ENCODE data around the gene MRPL44. TPM values are rescaled to one million over a fixed set of nuclear protein-coding genes. Genes with fewer than 3 reads are reported as not detected.
"Not testable (repeated sequence)": the region's sequence is repeated elsewhere in the genome, so short reads cannot be mapped to it uniquely, and the experiment has no call there.

MRPL44 gene
- total RNA-seq, 2 experiments from 2014 or later = 51.0 to 53.0 TPM

DNA sequence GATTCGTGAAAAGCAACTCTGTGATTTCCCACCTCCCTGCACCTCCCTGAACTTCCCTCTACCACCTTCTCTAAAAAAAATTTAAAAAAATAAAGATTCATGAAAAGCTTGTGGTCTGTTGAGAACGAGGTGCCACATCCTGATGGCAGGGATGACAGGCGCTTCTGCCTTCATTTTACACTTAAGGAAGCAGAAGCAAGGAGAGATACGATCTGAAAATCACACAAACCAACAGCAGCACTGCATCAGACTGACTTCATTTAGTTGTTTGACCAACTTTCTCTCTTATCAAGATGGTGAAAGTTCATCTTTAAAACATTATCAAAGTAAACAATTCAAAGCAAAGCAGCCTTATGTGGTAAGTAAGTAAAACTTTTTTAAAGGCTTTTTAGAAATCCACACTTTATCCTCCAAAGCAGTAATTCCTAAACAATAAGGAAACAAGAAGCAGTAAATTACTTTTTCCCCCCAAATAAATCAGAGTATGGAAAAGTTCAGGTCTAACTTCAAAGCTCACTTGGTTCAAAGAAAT lies 27.6 kb upstream of the MRPL44 start:
- peak overlapping the region; percentile 7 for H3K4me3 Mint-ChIP-seq
- H3K4me1 Mint-ChIP-seq = peaks cover 37% of the 10 kb centered on the region
- H3K27ac Mint-ChIP-seq = peak overlapping the region; percentile 17
- peaks cover 2% of the 10 kb centered on the region for H3K9me3 Mint-ChIP-seq
- H3K36me3 Mint-ChIP-seq = peaks cover 15% of the 10 kb centered on the region
- no peaks in the 10 kb centered on the region for H3K27me3 Mint-ChIP-seq
- no peak for DNase-seq

DNA sequence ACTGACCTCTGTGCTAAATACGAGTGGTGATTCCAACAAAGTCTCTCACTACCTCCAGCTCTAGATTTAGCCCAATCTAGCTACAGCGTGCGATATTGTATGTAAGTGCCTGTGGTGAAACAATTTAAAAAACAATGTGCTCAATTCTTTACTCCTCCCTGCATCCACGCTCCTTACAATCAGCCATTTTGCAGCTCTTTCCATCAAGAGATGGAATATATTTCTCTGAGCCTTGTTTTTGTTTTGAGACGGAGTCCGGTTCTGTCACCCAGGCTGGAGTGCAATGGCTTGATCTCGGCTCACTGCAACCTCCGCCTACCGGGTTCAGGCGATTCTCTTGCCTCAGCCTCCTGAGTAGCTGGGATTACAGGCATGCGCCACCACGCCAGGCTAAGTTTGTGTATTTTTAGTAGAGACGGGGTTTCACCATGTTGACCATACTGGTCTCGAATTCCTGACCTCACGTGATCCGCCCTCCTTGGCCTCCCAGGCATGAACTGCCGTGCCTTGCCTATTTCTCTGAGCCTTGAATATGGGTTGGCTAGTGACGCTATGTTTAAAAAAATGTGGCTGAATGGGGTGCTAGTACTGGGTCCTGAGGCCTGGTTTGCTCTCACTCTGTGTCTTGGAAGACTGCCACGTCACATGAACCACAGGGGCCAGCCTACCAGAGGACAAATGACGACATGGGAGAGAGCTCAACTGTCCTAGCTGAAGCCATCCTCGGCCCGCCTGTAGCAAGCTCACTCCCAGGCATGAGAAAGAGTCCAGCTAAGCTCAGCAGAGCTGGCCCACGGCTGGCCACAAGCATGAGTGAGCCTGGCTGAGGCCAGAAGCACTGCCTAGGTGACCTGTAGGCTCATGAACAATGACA lies 26.9 kb upstream of the MRPL44 start:
- H3K9me3 Mint-ChIP-seq = peaks cover 2% of the 10 kb centered on the region
- peaks cover 39% of the 10 kb centered on the region for H3K4me1 Mint-ChIP-seq
- no peak overlapping the region for H3K4me3 Mint-ChIP-seq
- no peaks in the 10 kb centered on the region for H3K27me3 Mint-ChIP-seq
- peak overlapping the region; percentile 25 for H3K27ac Mint-ChIP-seq
- no peak for DNase-seq
- peaks cover 16% of the 10 kb centered on the region for H3K36me3 Mint-ChIP-seq

DNA sequence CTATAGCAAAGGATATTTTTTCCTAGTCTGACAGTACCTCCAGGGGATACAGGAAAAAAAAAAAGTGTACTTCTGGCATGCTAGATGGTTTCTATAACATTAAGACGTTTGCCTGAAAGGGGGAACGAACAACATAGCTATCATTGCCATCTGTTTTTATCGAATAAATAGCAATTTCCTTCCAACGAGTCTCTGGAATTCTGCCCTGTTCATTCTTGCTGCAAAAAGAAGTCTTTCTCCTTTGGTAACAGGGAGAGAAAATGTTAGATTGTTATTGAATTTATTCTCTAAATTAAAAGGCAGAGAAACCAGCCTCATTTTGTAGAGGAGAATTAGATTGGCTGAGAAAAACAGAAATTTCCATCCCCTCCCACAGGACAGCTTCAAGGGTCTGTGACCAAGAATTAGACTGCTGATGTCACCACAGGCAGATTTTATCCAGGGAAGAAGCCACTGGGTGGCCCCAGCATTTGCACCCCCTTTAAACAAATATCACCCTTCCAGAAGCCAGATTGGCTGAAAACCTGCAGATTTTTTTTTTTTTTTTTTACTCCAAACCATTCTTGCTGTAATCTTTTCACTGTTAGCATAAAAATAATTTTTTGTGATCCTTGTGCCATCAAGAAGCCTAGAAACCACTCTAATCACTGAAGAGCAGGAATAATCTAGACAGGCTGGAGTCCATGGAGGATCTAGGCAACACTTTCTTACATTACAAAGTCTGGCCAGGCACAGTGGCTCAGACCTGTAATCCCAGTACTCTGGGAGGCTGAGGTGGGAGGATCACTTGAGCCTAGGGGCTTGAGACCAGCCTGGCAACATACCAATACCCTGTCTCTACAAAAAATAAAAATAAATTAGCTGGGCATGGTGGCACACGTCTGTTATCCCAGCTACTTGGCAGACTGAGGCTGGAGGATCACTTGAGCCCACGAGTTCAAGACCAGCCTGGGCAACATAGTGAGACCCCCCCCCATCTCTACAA lies 24.2 kb upstream of the MRPL44 start:
- Mint-ChIP-seq H3K9me3 (no peaks in the 10 kb centered on the region), H3K4me3 (no peak overlapping the region), H3K27me3 (no peaks in the 10 kb centered on the region), H3K4me1 (peaks cover 55% of the 10 kb centered on the region), H3K27ac (no peak overlapping the region), H3K36me3 (peaks cover 23% of the 10 kb centered on the region)
- DNase-seq = no peak

DNA sequence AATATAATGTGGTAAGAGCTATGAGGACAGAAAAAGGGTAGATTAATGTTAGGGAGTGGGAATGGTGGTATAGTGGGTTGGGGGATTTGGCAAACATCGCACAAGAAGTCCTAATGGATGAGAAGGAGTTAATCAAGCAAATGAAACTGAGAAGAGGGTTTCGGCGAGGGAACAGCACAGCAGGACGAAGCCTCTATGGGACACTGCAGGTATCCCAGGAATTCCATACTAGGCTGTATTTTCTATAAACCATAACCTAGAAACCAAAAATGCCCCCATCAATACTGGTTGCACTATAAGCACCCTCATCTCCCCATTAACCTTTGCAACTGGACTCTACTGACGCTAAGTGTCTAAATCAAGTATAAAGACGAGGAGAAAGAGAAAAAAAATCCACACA lies 22.4 kb upstream of the MRPL44 start:
- H3K4me1 Mint-ChIP-seq = peaks cover 58% of the 10 kb centered on the region
- H3K27me3 Mint-ChIP-seq = no peaks in the 10 kb centered on the region
- H3K9me3 Mint-ChIP-seq = peaks cover 9% of the 10 kb centered on the region
- H3K4me3 Mint-ChIP-seq = no peak overlapping the region
- no peak for DNase-seq
- H3K36me3 Mint-ChIP-seq = peaks cover 28% of the 10 kb centered on the region
- H3K27ac Mint-ChIP-seq = no peak overlapping the region

DNA sequence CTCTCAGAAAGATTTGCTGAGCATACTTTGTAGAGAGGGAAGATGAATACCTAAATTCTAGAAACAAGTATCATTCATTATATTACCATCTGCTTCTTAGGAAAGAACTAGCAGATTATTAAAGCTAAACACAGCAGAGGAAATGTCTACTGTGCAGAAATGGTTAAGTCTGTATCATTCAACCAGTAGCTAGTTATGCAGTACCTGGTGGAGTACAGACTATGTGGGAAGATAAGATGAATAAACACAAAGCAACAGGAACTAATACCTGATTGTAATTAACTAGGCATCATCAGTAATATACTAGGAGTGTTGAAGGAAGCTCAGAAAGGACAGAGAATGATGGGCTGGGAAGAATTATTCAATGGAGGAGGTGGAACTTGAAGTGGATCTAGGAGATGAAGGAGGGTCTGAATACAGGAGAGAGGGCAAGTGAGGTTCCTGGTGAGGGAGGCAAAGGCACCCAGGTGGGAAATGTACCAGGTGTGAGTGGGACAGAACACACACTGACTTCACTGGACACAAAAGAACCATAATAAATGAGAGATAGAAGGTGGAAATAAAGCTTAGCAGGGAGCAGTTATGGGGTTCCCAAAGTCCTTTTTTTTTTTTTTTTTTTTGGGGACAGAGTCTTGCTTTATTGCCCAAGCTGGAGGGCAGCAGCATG lies 21.7 kb upstream of the MRPL44 start:
- H3K4me3 Mint-ChIP-seq = no peak overlapping the region
- H3K9me3 Mint-ChIP-seq = peaks cover 9% of the 10 kb centered on the region
- no peaks in the 10 kb centered on the region for H3K27me3 Mint-ChIP-seq
- peaks cover 53% of the 10 kb centered on the region for H3K4me1 Mint-ChIP-seq
- H3K36me3 Mint-ChIP-seq = peaks cover 31% of the 10 kb centered on the region
- no peak overlapping the region for H3K27ac Mint-ChIP-seq
- DNase-seq = no peak

DNA sequence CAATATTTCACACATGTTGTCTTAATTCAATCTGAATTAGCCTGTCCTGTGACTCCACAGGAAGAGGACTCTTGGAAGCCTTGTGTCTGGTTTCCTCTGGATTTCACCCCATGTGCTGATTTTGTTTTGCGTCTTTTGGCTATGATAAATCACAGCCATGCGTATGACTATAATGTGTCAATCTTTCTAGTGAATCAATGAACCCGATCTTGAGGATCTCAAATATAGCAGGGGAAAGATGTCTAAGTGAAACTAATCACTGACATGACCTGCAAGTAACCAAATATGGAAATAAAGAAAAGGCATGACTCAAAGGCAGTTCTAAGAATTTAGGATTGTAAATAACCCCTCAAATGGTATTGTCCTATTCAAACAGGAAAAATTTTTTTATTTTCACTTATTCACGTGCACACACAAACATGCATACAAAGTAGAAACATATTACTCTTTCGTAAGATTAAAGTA lies 20.4 kb upstream of the MRPL44 start:
- Mint-ChIP-seq H3K9me3 (peaks cover 13% of the 10 kb centered on the region), H3K27me3 (no peaks in the 10 kb centered on the region), H3K27ac (peak overlapping the region; percentile 68), H3K4me3 (no peak overlapping the region), H3K36me3 (peaks cover 38% of the 10 kb centered on the region), H3K4me1 (peaks cover 55% of the 10 kb centered on the region)
- no peak for DNase-seq

DNA sequence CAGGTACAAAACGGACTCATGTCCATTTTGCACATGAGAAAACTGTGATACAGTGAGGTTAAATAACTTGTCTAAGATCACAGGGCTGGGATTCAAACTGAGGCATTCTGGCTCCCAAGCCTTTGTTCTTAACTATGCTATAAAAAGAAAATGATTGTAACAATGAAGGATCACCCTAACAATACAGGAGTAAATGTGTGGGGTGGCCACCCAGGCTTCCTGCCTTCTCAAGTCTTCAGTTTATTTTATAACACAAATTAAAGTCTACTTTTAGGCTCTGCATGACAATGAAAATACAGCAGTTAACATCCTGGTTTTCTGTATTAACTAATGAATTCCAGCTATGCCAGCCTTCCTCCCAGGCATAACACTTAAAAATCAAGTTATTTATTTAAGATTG lies 19.7 kb upstream of the MRPL44 start:
- H3K36me3 Mint-ChIP-seq = peaks cover 38% of the 10 kb centered on the region
- peaks cover 13% of the 10 kb centered on the region for H3K9me3 Mint-ChIP-seq
- no peak overlapping the region for H3K27ac Mint-ChIP-seq

DNA sequence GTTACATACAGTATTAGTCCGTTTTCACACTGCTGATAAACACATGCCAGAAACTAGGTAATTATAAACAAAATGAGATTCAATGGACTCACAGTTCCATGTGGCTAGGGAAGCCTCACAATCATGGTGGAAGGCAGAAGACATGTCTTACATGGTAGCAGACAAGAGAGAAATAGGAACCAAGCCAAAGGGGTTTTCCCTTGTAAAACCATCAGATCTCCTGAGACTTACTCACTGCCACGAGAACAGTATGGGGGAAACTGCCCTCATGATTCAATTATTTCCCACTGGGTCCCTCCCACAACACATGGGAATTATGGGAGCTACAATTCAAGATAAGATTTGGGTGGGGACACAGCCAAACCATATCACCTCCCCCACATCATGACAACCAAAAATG lies 17.8 kb upstream of the MRPL44 start:
- Mint-ChIP-seq H3K27ac (peak overlapping the region; percentile 69), H3K9me3 (peaks cover 13% of the 10 kb centered on the region), H3K36me3 (peaks cover 43% of the 10 kb centered on the region), H3K4me1 (peaks cover 54% of the 10 kb centered on the region)
- not testable (repeated sequence) for DNase-seq, H3K4me3 Mint-ChIP-seq, H3K27me3 Mint-ChIP-seq

More for the DNA sequence above, 19.7 kb upstream of the MRPL44 start:
- Mint-ChIP-seq H3K4me3 (no peak overlapping the region), H3K27me3 (no peaks in the 10 kb centered on the region), H3K4me1 (peaks cover 59% of the 10 kb centered on the region)
- DNase-seq = no peak

DNA sequence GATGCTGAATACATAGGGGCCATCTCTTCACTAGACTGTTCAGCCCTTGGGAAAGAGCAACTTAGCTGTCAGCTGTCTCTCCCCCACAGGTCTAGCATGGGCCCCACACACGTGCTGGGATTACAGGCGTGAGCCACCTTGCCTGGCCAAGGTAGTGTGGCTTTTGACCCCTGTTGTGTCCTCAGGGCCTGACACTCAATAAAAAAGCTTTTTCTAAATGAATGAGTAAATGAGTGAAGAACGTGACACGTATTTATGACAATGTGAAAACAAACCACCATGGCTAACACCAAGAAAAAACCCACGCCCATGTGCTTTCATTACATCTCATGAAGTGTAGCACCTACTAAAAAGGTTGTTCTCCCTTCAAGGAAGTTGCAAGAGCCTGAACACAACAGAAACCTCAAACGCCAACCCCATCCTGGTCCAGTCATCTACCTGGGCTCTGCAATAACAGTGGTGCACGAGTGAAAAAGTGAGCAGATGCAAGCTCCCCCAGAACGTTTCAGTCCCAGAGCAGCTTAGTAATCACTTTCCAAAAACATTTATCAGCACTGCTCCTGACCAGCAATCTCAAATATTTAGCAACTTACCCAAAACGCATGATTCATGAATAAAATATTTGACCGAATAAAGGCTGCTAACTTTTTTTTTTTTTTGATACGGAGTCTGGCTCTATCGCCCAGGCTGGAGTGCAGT lies 15.5 kb upstream of the MRPL44 start:
- H3K36me3 Mint-ChIP-seq = peaks cover 32% of the 10 kb centered on the region
- peak; percentile 73 for DNase-seq
- H3K27me3 Mint-ChIP-seq = no peaks in the 10 kb centered on the region
- peaks cover 51% of the 10 kb centered on the region for H3K4me1 Mint-ChIP-seq
- peaks cover 13% of the 10 kb centered on the region for H3K9me3 Mint-ChIP-seq
- peak overlapping the region; percentile 92 for H3K27ac Mint-ChIP-seq
- H3K4me3 Mint-ChIP-seq = peak overlapping the region; percentile 9

DNA sequence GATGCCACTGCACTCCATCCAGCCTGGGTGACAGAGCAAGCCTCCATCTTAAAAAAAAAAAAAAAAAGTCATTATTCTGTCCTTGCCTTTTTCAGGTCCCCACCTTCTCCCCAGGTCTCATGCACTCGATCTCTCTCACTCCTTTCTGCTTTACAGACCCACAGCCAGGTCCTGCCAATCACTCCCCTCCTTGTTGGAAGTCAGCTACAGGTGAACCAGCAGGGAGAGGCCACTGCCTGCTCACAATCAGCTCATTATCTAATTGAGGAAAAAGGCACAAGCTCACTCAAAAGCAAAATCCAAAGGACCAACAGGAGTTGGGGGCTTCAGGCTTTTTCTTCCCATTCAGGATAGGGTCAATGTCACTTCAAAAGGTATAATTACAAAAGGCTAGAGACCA lies 14.1 kb upstream of the MRPL44 start:
- Mint-ChIP-seq H3K9me3 (peaks cover 13% of the 10 kb centered on the region), H3K27me3 (no peaks in the 10 kb centered on the region), H3K4me3 (peak overlapping the region; percentile 41), H3K36me3 (peaks cover 29% of the 10 kb centered on the region), H3K27ac (peak overlapping the region; percentile 74), H3K4me1 (peaks cover 49% of the 10 kb centered on the region)
- DNase-seq = no peak

DNA sequence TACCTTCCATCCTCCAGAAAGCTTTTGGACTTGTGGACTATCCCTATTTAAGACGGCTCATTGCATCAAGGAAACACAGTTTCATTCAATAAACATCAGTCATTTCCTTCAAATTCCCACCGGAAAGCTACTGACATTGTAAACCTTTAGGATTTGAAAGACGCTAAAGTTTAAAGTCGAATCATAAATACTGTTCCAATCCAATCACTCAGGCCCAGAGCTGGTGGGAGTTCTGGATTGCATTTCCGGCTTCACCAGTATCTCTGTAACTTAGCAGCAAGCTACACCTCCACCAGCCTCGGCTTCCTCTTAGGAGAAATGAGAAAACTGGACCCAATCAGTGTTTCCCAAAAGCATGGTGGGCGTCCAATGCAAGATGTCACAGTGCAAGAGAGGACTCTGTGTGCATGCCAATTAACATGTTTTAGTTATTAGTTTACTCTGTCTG lies 13.7 kb upstream of the MRPL44 start:
- peaks cover 27% of the 10 kb centered on the region for H3K36me3 Mint-ChIP-seq
- DNase-seq = no peak
- peak overlapping the region; percentile 93 for H3K4me3 Mint-ChIP-seq
- peaks cover 14% of the 10 kb centered on the region for H3K9me3 Mint-ChIP-seq
- peaks cover 49% of the 10 kb centered on the region for H3K4me1 Mint-ChIP-seq
- H3K27ac Mint-ChIP-seq = peak overlapping the region; percentile 74
- H3K27me3 Mint-ChIP-seq = no peaks in the 10 kb centered on the region

DNA sequence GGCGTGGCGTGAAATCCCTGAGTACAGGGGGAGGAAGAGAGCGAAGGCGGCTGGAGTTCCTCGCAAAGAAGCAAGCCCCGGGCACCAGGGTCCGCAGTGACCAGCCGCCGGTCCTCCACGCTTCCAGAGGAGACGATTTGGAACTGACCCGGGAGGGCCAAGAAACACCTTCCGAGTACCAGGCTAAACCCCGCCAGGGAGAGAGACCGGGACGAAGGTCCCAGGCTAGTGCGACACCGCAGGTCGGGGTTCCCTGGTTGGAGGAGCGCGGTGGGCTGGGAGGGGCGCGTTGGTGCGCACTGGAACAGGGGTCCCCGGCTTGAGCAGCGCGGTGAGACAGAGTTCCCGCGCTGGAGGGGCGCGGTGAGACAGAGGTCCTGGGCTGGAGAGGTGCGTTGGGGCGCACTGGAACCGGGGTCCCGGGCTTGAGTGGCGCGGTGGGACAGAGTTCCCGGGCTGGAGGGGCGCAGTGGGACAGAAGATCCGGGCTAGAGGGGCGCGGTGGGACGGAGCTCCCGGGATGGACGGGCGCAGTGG lies 13.0 kb upstream of the MRPL44 start:
- H3K36me3 Mint-ChIP-seq = peaks cover 22% of the 10 kb centered on the region
- peak overlapping the region; percentile 90 for H3K27ac Mint-ChIP-seq
- peak overlapping the region; percentile 93 for H3K4me3 Mint-ChIP-seq
- H3K27me3 Mint-ChIP-seq = no peaks in the 10 kb centered on the region
- peak; percentile 44 for DNase-seq
- H3K9me3 Mint-ChIP-seq = peaks cover 11% of the 10 kb centered on the region
- peaks cover 49% of the 10 kb centered on the region for H3K4me1 Mint-ChIP-seq

DNA sequence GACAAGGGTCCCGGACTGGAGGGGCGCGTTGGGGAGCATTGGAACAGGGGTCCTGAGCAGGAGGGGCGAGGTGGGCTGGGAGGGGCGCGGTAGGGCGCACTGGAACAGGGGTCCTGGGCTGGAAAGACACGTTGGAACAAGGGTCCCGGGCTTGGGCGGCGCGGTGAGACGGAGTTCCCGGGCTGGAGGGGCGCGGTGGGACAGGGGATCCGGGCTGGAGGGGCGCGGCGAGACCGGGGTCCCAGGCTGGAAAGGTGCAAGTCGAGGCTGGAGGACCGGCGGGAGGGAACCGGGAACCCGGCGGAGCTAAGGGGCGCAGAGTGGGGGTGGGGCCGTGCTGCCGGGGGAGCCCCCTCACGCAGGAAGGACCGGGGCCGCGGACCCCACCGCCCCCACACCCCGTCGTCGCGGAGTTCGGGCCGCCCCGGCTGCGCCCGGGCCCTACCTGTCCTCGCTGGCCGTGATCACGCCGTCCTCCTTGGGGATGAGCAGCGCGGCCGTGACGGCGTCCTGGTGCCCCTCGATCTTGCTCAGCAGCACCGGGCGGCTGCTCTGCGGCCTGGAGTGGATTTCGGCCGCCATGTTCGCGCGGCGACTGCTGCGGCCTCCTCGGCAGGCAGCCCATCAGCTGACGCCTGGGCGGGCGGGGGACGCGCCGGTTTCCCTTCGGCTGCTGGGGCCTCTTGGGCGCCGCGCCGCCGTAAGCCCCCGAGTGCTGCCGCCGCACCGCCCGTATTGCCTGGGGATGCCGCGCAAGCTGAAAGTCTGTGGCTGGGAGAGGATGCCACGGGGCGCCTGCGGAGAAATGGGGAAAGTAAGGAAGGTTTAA lies 12.3 kb upstream of the MRPL44 start, which contains the start of gene WDFY1:
WDFY1 (minus strand) TSS at position 633 of the 829 bp plus-strand sequence; CDS start at position 582, 51 bp downstream.
- peaks cover 6% of the 10 kb centered on the region for H3K9me3 Mint-ChIP-seq
- H3K27ac Mint-ChIP-seq = peak within 1 kb of the TSS; percentile 90
- H3K27me3 Mint-ChIP-seq = no peaks in the 10 kb centered on the region
- peaks cover 49% of the 10 kb centered on the region for H3K4me1 Mint-ChIP-seq
- peak; percentile 89 for DNase-seq
- H3K4me3 Mint-ChIP-seq = peak within 1 kb of the TSS; percentile 93
- peaks cover 15% of the 10 kb centered on the region for H3K36me3 Mint-ChIP-seq
